T47D (cell line): ENCODE results near the gene KLK8.

ENCODE experiments used
- DNase-seq, 2 experiments: peaks; one replicate each; pipeline versions ENCODE4 v3.0.0 to v3.0.0-alpha.2; 2011 to 2012; ENCODE audit warnings: low read depth in 1 of 2, low spot score in 1 of 2
- JUND ChIP-seq: IDR thresholded peaks from 2 replicates; pipeline ENCODE4 v1.6.1; 2012; ENCODE audit warnings: low read depth
- in situ Hi-C: cut with HindIII; loops from 2 replicates; pipeline ENCODE4 v1.10.0; 2016; ENCODE audit warnings: low sequenced_read_pairs, low pct_unique_long_range_greater_than_20kb

Gene KLK8

DNA sequence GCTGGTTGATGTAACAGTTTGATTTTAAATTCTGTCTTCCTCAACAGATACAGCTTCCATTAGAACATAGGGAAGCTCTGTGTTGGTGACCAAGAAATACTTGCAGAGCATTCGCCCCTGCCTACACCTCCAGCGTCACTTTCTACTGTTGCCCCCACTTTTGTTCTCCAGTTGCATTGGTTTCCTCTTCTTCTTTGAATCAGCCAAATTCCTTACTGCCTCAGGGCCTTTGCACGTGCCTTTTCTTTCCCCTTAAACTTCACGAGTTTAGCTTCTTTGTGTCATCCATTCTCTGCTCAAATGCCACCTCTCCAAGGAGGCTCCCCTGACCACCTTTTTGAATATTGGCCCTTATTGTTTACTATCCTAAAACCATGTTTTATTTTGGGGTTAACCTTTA is 54.3 kb downstream of the KLK8 start:
- TF ChIP-seq JUND: no peak
- in situ Hi-C loops: no loop called here
- no peak for DNase-seq
